CD4-positive, alpha-beta T cell treated with Interleukin-2 at 100 ng/mL for 4 hours (primary cell): ENCODE results near the gene CDK5R2.
"Not testable (repeated sequence)": the region's sequence is repeated elsewhere in the genome, so short reads cannot be mapped to it uniquely, and the experiment has no call there.

Source experiments
- DNase-seq: peaks from one replicate; pipeline ENCODE4 v3.0.0-alpha.2; 2020; ENCODE audit warnings: low spot score

Gene CDK5R2

DNA sequence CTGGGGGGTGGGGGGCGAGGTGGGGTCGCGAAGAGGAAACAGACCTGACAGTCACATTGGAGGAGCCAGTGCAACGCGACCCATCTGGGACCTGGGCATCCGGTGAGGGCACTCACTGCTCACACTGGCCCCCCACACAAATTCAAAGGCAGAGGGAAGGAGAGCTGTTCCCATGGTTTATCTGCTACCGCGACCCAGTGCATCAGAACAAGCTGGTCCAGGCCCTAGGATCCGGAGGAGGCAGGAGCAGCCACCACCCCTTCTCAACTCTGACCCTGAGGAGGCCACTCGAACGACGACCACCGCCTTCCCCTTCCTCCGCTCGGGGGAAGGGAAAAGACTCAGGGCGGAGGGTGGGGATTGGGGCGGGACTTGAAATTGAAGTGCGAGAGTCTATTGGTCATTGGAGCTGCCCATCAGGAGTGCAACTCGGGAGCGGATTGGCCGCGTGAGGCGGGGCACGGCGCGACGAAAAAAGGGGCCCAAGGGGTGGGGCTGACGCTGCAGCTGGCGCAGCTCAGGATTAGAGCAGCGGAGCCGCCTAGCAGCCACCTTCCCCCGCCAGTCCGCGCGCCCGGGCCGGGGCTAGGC lies at the start of gene CDK5R2:
TSS of gene CDK5R2 (plus strand) at position 526 of the 591 bp plus-strand sequence. CDS start 155 bp downstream, outside the sequence.
- peak; percentile 60 for DNase-seq

GRCh38 chr2:218910741-218911140 lies 48.7 kb upstream of the CDK5R2 start:
- DNase-seq: no peak

DNA sequence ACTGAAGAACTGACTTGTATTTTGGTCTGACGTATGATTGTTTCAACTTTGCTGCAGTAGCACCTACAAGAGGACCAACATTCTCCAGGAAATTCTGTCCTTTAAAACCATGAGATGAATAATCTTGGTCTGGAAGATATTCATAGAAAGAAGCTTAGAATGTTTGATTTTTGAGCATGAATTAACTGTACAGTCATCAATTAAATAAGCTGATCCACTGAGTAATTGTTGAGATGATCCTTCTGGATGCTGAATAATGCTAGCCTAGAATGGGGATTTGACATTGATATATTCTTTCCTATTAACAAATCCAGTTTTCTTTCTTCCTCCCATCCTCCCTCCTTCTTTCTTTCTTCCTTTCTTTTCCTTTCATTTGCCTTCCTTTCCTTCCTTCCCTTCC lies 39.0 kb upstream of the CDK5R2 start:
- DNase-seq: no peak

DNA sequence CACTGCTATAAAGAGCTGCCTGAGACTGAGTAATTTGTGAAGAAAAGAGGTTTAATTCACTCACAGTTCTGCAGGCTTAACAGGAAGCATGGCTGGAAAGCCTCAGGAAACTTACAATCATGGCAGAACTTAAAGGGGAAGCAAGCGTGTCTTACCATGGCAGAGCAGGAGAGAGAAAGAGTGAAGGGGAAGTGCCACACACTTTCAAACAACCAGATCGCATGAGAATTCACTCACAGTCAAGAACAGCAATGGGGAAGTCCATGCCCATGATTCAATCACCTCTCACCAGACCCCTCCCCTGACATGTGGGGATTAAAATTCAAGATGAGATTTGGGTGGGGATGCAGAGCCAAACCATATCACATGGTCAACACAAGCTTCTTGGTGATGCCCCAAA lies 34.7 kb upstream of the CDK5R2 start:
- DNase-seq: no peak

- DNase-seq: no peak
These were observed 34.0 kb upstream of the CDK5R2 start for GRCh38 chr2:218925434-218925833.

DNA sequence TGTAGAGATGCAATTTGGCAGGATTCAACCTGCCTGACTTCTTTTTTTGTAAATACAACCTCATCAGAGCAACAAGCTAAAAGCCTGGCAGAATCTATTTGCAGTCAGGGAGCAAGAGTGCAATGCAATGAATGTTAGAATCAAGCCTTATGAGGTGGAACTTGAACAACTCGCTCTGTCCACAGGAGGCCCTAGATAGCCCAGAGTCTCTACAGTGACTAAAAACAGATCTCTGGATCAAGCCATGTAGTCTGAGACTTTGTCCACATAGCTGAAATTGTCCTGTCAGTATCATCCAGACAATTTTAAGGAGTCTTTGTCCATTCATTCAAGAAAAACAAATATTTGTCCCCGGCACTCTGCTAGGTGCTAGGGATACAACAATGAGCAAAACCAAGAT lies 32.0 kb upstream of the CDK5R2 start:
- DNase-seq: no peak

DNA sequence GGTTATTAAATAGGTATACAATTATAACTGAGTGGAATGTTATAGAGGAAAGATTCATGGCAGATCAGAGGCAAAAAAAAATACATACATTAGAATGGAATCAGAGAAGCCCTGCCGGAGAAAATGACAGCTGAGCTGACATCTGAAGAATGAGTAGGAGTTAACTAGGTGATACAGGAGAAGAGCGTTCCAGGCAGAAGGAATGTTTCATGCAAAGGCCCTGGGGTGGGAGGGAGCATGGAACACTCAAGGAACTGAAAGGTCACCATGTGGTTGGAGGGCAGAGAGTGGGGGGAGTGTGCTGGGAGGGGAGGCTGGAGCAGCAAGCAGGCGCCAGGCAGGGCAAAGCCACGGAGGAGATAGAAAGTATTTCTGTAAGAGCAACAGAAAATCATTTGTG lies 31.6 kb upstream of the CDK5R2 start:
- DNase-seq: no peak

DNA sequence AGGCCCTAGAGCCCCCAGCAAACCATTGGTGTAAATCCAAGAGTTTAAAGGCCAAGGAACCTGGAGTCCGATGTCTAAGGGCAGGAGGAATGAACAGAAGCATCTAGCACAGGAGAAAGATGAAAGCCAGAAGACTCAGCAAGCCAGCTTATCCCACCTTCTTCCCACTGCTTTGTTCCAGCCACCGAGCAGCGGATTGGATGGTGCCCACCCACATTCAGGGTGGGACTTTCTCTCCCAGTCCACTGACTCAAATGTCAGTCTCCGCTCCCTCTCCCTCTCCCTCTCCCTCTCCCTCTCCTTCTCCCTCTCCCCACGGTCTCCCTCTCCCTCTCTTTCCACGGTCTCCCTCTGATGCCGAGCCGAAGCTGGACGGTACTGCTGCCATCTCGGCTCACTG lies 29.0 kb upstream of the CDK5R2 start:
- DNase-seq: not testable (repeated sequence)

GRCh38 chr2:218931751-218932150 lies 27.7 kb upstream of the CDK5R2 start:
- not testable (repeated sequence) for DNase-seq

DNA sequence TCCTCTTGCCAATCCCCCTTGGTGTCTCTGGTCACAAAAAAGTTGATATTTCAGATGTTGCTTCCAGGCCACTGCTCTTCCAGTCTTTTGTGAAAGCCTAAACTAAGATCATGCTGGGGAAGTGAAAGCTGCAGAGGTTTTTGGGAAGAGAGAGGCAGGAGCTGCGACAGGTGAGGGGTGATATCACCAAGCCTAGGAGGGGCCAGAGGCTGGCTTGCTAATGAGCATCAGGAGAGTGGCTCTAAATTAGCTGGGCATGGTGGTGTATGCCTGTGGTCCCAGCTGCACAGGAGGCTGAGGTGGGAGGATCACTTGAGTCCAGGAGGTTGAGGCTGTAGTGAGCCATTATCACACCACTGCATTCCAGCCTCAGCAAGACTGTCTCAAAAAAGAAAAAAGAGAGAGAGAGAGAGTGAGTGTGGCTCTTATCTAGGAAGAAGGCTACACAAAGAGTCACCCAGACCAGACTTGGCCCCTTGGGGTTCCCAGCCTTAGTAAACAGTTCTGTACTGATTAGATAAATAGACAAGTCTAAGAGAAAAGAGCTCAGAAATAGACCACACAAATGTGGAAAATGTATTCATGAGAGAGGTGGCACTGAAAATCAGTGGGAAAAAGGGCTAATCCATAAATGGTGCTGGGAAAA lies 14.6 kb upstream of the CDK5R2 start:
- no peak for DNase-seq

DNA sequence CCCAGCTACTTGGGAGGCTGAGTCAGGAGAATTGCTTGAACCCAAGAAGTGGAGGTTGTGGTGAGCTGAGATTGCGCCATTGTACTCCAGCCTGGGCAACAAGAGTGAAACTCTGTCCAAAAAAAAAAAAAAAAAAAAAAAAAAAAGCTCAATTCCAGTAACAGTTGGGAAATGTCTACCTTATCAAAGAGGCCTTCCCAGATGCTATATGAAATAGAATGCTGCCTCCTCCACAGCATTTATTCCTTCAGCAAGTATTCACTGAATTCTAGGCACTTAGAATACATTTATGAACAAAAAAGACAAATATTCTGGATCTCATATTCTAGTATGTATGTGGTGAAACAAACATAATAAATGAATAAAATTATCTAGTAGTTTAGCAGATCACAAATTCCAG lies 12.8 kb upstream of the CDK5R2 start:
- no peak for DNase-seq

DNA sequence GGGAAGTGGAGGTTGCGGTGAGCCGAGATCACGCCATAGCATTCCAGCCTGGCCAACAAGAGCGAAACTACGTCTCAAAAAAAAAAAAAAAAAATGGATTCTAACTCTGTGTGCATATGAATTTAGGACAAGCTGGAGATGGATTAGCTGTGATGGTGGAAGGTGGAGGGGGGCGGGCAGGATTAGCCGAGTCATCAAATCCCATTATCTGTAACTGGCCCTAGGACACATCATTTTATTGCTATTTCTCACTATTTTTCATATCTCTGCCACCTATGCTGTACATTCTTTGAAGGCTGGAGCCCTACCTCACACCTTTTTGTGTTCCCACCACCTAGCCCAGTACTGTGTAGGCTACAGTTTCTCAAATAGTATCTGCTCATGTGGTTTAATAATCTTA lies 7.3 kb upstream of the CDK5R2 start:
- no peak for DNase-seq

- no peak for DNase-seq
These were observed 6.0 kb upstream of the CDK5R2 start for GRCh38 chr2:218953366-218953954.

- no peak for DNase-seq
These were observed 4.7 kb upstream of the CDK5R2 start for GRCh38 chr2:218954541-218955300.

- no peak for DNase-seq
These were observed 3.4 kb upstream of the CDK5R2 start for GRCh38 chr2:218956039-218956438.

GRCh38 chr2:218957671-218958070 lies 1.8 kb upstream of the CDK5R2 start:
- DNase-seq: no peak

DNA sequence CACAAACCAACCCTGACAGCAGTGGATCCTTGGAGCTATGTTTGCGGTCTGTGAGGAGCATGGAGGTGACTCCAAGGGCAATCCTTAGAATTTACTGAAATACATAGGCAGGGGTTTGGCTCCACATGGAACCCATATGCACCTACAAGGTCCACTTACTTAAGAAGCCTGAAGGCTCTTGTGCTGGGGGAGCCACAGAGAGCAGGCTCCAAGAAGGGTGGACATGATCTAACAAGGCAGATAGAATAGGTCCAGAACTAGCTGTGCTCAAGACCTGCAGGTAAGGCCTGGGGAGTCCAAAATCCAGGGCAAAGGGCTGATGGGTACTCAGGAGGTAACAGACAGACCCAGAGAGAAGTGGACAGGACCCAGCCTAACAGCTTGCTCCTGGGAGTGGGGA lies 1.2 kb upstream of the CDK5R2 start:
- DNase-seq: no peak

DNA sequence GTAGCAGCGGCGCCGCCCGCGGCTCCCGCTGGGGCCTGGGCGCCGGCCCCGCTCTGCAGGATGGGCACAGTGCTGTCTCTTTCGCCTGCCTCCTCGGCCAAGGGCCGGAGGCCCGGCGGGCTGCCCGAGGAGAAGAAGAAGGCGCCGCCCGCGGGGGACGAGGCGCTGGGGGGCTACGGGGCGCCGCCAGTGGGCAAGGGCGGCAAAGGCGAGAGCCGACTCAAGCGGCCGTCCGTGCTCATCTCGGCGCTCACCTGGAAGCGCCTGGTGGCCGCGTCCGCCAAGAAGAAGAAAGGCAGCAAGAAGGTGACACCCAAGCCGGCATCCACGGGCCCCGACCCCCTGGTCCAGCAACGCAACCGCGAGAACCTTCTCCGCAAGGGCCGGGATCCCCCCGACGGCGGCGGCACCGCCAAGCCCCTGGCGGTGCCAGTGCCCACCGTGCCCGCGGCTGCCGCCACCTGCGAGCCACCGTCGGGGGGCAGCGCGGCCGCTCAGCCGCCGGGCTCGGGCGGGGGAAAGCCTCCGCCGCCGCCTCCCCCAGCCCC lies 369 bp downstream of the CDK5R2 start:
- DNase-seq: no peak

DNA sequence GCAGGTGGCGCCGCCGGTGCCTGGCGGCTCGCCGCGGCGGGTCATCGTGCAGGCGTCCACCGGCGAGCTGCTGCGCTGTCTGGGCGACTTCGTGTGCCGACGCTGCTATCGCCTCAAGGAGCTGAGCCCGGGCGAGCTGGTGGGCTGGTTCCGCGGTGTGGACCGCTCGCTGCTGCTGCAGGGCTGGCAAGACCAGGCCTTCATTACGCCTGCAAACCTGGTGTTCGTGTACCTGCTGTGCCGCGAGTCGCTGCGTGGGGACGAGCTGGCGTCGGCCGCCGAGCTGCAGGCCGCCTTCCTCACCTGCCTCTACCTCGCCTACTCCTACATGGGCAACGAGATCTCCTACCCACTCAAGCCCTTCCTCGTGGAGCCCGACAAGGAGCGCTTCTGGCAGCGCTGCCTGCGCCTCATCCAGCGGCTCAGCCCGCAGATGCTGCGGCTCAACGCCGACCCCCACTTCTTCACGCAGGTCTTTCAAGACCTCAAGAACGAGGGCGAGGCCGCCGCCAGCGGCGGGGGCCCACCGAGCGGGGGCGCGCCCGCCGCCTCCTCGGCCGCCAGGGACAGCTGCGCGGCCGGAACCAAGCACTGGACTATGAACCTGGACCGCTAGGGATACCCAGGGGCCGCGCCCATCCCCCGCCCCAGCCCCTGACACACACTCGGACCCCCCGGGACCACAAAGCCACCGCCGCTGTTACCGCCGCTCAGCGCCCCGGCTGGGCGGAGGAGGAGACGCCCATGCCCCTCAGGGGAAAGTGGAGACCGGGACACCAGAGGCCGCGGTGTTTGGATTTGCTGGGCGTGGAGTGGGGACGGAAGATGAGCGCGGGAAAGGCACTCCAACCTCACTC lies 1.1 kb downstream of the CDK5R2 start:
- DNase-seq: no peak

DNA sequence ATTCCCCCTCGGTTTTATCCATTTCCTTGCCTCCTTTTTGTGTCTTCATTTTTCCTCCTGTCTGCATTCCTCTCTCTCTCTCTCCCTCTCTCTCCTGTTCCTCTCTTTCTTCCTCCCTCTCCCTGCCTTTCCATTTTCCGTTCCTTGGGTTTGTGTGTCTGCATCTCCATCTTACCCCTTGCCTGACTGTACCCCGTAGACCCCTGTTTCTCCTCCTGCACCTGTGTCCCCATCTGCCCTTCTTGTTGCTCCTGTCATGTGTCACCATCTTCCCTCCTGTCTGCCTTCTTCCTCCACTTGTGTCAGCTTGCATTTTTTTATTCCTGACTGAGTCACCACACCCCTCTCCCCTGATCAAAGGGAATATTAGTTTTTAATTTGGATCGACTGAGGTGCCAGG lies 1.8 kb downstream of the CDK5R2 start:
- DNase-seq: no peak

DNA sequence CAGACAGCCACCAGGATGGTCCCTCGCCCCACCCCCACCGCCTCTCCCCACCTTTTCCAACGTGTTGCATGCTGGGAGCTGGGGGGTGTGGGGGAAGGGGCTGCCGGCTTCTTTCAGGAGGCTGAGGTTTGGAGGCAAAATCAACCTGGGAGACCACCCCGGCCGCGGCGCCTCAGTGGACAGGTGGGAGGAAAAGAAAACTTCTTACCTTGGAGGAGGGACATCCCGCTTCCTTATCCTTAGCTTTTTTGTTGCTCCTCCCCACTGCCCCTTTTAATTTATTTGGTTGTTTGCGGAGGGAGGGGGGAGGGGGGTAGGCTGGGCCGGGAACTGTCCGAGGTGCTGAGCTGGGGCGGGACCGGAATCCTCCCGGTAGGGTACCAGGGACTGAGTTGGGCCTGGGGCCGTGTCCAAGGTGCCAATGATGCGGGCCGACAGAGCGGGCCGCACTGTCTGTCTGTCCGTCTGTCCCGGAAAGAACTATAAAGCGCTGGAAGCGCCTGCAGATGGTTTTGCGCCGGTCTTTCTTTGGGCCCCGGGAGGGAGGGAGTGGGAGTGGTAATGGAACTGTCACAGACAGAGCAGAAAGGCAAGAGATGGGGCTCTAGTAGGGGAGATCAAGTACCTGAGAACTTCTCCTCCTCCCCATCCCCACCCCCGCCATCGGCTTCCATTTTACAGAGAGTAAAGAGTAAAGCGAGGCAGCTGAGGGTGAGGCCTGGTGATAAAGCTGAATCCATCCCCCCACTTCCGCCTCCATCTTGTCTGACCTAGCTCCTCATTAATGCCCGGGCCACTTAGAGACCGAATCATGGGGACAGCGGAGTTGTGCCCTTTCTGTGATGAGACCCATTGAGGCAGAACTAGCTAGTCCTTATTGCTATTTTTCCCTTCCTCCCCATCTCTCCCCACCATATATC lies 2.4 kb downstream of the CDK5R2 start:
- no peak for DNase-seq
